GM21515 (cell line): Measurements from ENCODE around the gene TMEM178B.
"Not testable (repeated sequence)": the region's sequence is repeated elsewhere in the genome, so short reads cannot be mapped to it uniquely, and the experiment has no call there.

Experiments
- ATAC-seq: cut with Tn5 transposase; IDR thresholded peaks from one replicate; pipeline ENCODE4 v1.9.1; 2021; ENCODE audit not compliant: unreplicated experiment

The TMEM178B gene

DNA sequence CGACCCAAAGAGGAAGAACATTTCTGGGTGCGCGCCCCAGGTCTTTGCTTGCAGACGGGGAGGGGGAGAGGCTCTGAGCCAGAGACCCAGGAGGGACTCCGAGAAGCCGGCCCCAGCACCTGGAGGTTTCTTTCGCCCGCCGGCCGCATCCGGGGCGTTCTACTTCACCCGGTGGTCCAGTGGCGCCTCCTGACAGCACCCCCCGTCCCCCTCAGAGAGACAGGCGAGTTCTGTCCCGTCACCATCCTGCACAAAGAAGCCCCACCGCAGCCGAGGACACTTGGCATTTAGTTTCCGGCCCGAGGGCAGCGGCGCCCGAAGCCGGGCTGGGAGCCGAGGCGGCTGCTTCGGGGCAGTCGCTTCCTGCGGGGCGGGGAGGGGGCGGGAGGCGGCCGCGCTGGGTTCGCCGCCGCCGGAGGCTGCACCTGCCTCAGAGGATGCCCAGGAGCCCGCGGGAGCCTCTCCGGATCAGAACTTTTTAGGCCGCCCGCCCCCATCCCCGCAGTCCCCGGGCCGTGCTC, at the start of gene TMEM178B:
TMEM178B (plus strand) TSS at position 424 of the 521 bp plus-strand sequence.
- ATAC-seq: no peak

- ATAC-seq: no peak
Observed at GRCh38 chr7:141024668-141025067, 49.2 kb upstream of the TMEM178B start.

DNA sequence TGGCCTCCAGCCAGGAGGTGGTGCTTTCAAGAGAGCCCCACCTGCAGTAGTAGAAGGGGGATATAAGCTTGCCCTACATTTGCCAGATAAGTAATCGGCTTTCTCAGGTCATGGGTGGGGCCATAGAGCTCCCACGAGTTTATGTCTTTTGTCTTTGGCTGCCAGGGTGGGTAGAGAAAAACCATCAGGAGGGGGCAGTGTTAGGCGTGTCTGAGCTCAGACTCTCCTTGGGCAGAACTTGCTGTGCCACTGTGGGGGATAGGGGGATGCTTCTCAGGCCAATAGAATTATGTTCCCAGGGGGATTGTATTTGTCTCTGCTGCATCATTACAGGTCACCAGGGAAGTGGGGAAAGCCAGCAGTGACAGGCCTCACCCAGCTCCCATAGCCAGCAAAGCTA, 46.8 kb upstream of the TMEM178B start:
- ATAC-seq: no peak

GRCh38 chr7:141028767-141029166, 45.1 kb upstream of the TMEM178B start:
- ATAC-seq: no peak

- not testable (repeated sequence) for ATAC-seq
Observed at GRCh38 chr7:141032539-141033323, 41.1 kb upstream of the TMEM178B start.

DNA sequence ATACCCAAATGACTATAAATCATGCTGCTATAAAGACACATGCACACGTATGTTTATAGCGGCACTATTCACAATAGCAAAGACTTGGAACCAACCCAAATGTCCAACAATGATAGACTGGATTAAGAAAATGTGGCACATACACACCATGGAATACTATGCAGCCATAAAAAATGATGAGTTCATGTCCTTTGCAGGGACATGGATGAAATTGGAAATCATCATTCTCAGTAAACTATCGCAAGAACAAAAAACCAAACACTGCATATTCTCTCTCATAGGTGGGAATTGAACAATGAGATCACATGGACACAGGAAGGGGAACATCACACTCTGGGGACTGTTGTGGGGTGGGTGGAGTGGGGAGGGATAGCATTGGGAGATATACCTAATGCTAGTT, 35.8 kb upstream of the TMEM178B start:
- not testable (repeated sequence) for ATAC-seq

DNA sequence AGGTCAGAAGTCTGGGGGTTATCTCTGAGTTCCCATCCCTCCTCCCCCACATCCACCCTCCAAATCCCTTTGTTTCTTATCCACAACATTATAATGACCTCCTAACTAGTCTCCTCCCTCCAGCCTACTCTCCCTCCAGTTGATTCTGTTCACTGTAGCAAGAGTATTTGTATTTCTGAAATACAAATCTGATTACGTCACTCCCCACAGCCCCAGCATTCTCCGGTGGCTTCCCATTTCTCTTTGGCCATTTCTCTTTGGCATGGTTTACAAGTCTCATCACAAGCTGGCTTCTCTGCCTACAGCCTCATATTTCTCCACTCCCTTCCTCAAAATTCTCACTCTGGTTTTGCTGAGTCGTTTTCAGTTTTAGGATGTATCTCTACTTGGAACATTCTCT, 34.5 kb upstream of the TMEM178B start:
- no peak for ATAC-seq

DNA sequence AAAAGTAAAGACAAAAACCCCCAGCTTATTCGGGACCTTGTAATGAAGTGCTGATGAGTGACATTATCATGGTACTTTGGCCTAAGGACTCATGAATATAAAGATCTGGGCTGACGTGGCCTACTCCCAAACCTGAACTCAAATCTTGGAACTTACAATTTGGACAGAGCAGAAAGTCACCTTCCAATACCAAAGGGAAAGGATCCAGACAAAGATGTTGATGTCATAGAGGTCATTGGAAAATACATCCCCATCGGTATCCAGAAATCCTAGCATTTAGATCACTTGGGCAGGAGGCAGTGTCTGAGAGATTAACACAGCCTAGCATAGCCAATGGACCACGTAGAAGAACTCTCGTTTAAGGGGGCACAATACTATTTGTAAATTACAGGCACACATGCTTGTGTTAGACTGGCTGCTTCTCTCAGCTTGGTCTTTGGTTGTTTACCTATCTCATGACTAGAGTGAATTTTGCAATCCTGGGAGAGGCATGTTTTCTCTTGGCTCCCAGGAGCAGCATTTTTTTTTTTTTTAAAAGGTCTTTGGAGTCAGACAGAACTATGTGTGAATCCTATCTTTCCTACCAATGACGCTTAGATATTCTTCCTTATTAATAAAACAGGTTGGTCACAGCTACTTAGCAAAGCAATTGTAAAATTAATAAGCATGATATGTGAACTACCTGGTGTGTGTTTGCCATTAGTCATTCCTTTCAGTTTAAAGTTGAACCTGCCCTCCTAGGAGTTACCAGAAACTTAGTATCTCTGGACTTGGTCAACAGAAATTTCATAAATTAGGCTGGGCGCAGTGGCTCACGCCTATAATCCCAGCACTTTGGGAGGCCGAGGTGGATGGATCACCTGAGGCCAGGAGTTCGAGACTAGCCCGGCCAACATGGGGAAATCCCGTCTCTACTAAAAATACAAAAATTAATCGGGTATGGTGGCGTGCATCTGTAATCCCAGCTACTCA, 31.4 kb upstream of the TMEM178B start:
- no peak for ATAC-seq

GRCh38 chr7:141043616-141044015, 30.2 kb upstream of the TMEM178B start:
- no peak for ATAC-seq

DNA sequence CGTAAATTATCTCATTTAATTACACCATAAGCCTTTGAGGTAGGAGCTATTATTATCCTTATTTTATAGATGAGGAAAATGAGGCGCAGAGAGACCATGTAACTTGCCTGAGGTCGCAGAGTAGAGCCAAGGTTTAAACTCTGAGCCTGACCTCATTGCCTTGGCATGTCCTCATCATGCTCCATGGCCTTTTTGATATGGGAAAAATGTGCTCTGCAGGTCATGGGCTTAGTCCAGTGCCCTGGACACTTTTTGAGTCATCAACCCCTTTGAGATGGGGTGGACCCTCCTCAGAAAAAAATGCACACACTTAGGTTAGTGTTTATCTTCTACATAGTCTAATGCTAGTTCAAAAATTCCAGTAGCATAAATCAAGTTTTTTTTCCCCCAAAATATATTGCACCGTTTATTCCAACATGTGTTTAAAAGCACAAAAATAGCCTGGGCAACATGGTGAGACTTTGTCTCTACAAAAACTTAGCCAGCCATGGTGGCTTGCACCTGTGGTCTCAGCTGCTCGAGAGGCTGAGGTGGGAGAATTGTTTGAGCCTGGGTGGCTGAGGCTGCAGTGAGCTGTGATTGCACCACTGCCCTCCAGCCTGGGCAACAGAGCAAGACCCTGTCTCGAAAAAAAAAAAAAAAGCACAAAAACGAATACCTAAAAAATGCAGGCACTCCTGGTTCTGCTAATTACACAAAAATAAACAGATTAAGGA, 28.6 kb upstream of the TMEM178B start:
- no peak for ATAC-seq

- ATAC-seq: no peak
Observed at GRCh38 chr7:141045842-141046620, 27.8 kb upstream of the TMEM178B start.

DNA sequence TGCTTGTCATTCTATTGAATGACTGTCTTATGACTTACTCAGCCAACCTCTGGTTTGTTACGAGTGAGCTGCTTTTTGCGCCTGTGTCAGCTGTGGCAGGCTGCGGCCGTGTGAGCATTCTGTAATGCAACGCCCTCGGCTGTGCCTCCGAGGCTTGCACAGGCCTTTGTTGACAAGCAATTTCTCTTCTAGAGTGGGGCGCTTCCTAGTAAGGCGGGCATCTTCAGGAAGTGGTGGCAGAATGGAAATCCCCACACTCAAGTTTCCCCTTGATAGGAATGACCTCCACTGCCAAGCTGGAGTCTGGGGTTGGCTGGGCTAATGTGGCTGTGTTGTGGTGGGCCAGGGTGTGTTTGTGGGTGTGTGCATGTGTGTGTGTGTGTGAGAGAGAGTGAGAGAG, 20.2 kb upstream of the TMEM178B start:
- no peak for ATAC-seq

DNA sequence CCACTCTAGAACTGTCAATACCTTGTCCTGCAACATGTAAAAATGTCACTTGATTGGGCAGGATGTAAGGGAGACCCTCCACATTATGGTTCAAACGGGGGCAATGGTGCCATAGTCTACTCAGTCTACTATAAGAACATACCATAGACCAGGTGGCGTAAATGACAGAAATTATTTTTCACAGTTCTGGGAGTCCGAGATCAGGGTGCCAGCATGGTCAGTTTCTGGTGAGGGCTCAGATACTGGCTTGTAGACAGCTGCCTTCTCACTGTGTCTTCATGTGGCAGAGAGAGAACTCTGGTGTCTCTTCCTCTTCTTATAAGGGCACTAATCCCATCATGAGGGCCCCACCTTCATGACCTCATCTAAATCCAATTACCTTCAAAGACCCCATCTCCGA, 18.7 kb upstream of the TMEM178B start:
- no peak for ATAC-seq

GRCh38 chr7:141057788-141058187, 16.1 kb upstream of the TMEM178B start:
- no peak for ATAC-seq

DNA sequence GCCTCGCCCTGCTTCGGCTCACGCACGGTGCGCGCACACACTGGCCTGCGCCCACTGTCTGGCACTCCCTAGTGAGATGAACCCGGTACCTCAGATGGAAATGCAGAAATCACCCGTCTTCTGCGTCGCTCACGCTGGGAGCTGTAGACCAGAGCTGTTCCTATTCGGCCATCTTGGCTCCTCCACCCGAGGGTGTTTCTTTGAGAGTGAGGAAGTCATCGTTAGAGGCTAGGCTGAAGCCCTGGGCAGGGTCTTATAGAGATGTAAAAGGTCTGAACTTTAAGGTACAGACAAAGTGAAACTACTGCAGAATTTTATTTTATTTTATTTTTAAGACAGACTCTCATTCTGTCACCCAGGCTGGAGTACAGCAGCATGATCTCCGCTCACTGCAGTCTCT, 6.0 kb upstream of the TMEM178B start:
- not testable (repeated sequence) for ATAC-seq

DNA sequence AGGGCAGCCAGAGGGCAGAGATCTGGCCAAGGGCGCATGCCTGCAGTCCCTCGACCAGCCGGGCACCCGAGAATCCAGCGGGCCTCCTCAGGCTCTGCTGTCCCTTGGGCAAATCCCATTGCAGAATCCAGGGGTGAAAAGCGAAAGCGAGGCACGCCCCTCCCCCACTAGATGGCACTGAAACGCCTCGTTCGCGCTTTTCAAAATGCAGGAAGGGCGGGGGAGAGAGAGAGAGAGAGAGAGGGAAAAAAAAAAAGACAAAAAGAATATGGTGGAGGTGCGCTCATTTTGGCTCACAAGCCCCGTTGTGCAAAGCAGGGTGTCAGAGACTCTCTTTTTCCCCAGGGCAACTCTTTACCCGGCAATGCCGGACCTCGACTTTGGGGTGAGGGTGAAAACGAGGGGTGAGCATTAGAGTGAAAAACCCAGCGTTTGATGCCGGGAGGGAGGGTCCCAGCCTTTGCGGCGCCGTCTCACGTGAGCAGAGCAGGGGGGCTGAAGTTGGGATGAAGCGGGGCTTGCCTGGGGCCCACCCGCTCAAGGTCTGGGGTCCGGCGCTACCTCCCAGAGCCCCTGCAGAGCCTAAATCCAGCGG, 2.5 kb upstream of the TMEM178B start:
- no peak for ATAC-seq

- ATAC-seq: no peak
Observed at GRCh38 chr7:141071855-141072547, 1.9 kb upstream of the TMEM178B start.

GRCh38 chr7:141072548-141073172, 1.2 kb upstream of the TMEM178B start:
- ATAC-seq: no peak

DNA sequence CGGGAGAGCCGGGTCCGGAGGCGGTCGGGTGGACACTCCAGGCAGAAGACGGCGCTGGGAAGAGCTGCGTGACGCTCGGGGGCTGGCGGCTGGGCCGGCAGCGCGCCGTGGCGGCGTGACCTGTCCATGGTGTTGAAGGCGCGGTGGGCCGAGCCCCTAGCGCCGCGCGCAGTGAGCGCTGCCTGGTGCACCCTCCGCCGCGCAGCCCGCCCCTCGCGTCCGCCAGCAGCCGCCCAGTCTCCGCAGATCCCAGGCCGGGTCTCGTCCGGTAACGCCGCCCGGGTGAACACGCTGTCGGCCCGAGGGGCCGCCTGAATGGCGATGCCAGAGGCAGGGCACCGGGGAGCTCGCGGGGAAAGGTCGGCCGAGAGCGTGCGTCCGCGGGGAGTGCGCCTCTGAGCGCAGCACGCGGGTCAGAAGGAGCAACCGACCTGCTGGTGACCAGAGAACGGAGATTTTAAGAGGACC, 657 bp upstream of the TMEM178B start:
- no peak for ATAC-seq
